Liver (tissue), 3 donors: ENCODE measurements around the gene PAQR9.

Source experiments
- ATF3 ChIP-seq: IDR thresholded peaks from 2 replicates; pipeline ENCODE4 v1.6.1; 2016; ENCODE audit warnings: antibody characterized with exemption
- GABPA ChIP-seq, 2 donors: IDR thresholded peaks in 1 of 2; conservative IDR thresholded peaks in 1 of 2; 2 replicates each; pipeline ENCODE4 v1.6.1; 2016; ENCODE audit warnings: antibody characterized with exemption in 2 of 2, mild to moderate bottlenecking in 1 of 2, moderate library complexity in 1 of 2
- RAD21 ChIP-seq, 2 donors: IDR thresholded peaks; 2 replicates each; pipeline ENCODE4 v1.6.1; 2016; ENCODE audit warnings: antibody characterized with exemption in 2 of 2, mild to moderate bottlenecking in 2 of 2
- YY1 ChIP-seq: IDR thresholded peaks from 2 replicates; pipeline ENCODE4 v1.6.1; 2016; ENCODE audit warnings: antibody characterized with exemption, mild to moderate bottlenecking
- TF ChIP-seq, protein P1 (sequence below): fragments of 150-350 bp; IDR thresholded peaks from 2 replicates; pipeline ENCODE4 v1.5.1; 2017; ENCODE audit warnings: improper control_type of control experiment, low read depth, low read length; ENCODE audit not compliant: missing input control
- TF ChIP-seq, protein P2 (sequence below): IDR thresholded peaks from 2 replicates; pipeline ENCODE4 v1.6.1; 2016; ENCODE audit warnings: antibody characterized with exemption, mild to moderate bottlenecking
- TF ChIP-seq, protein P3 (sequence below): IDR thresholded peaks from 2 replicates; pipeline ENCODE4 v1.6.1; 2016; ENCODE audit warnings: antibody characterized with exemption
- donor health status: healthy.
- donor health status: healthy.

GRCh38 chr3:142984255-142984654, 20.8 kb upstream of the PAQR9 start:
- TF ChIP-seq, protein P1, sequence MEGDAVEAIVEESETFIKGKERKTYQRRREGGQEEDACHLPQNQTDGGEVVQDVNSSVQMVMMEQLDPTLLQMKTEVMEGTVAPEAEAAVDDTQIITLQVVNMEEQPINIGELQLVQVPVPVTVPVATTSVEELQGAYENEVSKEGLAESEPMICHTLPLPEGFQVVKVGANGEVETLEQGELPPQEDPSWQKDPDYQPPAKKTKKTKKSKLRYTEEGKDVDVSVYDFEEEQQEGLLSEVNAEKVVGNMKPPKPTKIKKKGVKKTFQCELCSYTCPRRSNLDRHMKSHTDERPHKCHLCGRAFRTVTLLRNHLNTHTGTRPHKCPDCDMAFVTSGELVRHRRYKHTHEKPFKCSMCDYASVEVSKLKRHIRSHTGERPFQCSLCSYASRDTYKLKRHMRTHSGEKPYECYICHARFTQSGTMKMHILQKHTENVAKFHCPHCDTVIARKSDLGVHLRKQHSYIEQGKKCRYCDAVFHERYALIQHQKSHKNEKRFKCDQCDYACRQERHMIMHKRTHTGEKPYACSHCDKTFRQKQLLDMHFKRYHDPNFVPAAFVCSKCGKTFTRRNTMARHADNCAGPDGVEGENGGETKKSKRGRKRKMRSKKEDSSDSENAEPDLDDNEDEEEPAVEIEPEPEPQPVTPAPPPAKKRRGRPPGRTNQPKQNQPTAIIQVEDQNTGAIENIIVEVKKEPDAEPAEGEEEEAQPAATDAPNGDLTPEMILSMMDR = no peak
- TF ChIP-seq, protein P2, sequence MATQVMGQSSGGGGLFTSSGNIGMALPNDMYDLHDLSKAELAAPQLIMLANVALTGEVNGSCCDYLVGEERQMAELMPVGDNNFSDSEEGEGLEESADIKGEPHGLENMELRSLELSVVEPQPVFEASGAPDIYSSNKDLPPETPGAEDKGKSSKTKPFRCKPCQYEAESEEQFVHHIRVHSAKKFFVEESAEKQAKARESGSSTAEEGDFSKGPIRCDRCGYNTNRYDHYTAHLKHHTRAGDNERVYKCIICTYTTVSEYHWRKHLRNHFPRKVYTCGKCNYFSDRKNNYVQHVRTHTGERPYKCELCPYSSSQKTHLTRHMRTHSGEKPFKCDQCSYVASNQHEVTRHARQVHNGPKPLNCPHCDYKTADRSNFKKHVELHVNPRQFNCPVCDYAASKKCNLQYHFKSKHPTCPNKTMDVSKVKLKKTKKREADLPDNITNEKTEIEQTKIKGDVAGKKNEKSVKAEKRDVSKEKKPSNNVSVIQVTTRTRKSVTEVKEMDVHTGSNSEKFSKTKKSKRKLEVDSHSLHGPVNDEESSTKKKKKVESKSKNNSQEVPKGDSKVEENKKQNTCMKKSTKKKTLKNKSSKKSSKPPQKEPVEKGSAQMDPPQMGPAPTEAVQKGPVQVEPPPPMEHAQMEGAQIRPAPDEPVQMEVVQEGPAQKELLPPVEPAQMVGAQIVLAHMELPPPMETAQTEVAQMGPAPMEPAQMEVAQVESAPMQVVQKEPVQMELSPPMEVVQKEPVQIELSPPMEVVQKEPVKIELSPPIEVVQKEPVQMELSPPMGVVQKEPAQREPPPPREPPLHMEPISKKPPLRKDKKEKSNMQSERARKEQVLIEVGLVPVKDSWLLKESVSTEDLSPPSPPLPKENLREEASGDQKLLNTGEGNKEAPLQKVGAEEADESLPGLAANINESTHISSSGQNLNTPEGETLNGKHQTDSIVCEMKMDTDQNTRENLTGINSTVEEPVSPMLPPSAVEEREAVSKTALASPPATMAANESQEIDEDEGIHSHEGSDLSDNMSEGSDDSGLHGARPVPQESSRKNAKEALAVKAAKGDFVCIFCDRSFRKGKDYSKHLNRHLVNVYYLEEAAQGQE = no peak
- TF ChIP-seq GABPA (IDR thresholded peaks at IDR 0.05 in 1 of 2, conservative IDR thresholded peaks at IDR 0.05 in 1 of 2) (no peak), ATF3 (no peak), YY1 (no peak), RAD21 (IDR thresholded peaks at IDR 0.05) (no peak)
- TF ChIP-seq, protein P3, sequence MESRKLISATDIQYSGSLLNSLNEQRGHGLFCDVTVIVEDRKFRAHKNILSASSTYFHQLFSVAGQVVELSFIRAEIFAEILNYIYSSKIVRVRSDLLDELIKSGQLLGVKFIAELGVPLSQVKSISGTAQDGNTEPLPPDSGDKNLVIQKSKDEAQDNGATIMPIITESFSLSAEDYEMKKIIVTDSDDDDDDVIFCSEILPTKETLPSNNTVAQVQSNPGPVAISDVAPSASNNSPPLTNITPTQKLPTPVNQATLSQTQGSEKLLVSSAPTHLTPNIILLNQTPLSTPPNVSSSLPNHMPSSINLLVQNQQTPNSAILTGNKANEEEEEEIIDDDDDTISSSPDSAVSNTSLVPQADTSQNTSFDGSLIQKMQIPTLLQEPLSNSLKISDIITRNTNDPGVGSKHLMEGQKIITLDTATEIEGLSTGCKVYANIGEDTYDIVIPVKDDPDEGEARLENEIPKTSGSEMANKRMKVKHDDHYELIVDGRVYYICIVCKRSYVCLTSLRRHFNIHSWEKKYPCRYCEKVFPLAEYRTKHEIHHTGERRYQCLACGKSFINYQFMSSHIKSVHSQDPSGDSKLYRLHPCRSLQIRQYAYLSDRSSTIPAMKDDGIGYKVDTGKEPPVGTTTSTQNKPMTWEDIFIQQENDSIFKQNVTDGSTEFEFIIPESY = no peak
